Activated T-cell treated with anti-CD3 and anti-CD28 coated beads, Interleukin-2, amount 50 U/mL, for 1 hour (primary cell): ENCODE measurements around the gene ELL2.
"Not testable (repeated sequence)": the region's sequence is repeated elsewhere in the genome, so short reads cannot be mapped to it uniquely, and the experiment has no call there.

ENCODE experiments used
- DNase-seq: peaks from one replicate; pipeline ENCODE4 v3.0.0-alpha.2; 2020

ELL2 gene

DNA sequence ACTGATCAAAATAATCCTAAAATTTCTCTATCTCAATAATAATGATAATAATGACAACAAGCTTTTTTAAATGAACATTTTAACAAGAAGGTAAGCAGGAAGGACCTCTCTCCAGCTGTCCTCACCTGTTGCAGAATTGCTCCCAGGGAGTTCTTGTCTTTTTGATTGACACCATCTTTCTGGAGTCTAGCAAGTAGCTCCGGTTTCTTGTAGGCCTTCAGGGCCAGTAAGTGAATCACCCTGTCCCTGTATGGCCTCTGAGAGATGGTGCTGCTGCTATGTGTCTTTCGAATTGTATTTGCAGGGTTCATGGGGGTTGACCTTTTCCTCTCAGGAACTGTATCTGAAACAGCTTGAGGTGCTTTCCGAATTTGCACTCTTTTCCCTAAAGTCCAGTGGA, 55.3 kb downstream of the ELL2 start:
- DNase-seq = not testable (repeated sequence)

DNA sequence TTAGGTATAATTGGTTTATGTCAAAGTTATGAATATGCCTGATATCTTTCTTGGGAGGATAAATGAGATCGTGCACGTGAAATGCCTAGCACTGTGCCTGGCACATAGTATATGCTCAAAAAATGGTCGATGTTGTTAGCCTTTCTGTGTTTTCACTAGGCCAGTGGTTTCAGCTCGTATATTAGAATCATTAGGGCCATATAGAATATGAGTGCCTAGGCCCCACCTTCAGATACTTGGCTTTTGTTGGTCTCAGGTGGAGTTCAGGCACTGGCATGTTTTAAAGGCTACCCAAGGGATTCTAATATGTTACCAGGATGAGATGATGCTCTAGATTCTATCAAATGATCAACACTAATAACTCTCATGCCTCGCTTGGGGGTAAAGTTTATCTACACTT, 56.8 kb downstream of the ELL2 start:
- DNase-seq = no peak

DNA sequence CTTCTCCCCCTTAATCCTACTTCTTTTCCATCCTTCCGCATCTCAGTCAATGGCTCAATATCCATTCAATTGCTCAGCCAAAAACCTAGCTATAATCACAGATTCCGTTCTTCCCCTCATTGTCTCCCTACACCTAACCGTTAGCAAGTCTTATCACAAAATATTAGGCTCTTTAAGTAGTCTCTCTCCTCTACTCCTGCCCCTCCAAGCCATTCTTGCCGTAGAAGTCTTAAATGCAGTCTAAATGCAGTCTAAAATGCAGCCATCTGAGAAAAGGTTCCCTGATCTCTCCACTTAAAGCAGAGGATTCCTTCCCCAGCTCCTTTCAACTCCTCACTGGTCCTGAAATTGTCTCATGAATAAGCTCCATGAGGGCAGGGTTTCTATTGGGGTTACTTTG, 57.8 kb downstream of the ELL2 start:
- DNase-seq = no peak

DNA sequence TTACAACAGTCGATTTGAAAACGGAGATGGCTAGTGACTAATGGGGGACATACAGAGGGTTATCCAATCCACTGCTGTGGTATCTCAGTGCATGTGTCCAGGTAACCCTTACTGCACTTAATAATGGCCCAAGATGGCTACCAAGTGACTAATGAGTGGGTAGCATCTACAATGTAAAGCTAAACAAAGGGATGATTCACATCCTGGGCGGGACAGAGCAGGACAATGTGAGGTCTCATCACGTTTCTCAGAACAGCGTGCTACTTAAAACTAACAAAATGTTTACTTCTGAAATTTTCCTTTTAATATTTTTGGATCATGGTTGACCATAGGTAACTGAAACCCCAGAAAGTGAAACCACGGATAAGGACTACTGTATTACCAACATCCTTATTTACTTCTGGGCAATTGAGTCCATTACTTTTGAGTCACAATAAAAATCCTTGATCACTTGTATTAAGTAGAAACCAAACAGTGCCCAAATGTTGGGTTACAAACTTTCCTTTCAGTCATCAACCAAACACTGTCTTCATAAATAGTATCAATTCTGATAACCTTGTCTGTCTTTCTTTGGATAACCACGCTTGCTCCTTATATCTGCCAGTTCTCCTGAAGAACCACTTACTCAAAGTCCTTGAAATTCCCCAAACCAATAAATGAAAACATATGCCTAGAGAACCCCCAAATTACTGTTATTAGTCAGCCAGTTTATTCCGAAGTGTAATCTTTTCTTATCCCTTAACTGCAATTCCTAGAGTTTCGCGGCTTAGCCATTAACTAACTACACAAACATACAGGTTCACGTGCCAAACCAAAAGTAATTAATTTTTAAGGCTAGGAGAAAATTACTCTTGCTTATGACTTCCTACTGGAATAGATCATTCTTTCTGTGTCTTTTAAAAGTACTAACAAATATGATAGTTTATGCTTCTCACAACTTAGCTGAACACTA, 59.7 kb downstream of the ELL2 start:
- DNase-seq = no peak

DNA sequence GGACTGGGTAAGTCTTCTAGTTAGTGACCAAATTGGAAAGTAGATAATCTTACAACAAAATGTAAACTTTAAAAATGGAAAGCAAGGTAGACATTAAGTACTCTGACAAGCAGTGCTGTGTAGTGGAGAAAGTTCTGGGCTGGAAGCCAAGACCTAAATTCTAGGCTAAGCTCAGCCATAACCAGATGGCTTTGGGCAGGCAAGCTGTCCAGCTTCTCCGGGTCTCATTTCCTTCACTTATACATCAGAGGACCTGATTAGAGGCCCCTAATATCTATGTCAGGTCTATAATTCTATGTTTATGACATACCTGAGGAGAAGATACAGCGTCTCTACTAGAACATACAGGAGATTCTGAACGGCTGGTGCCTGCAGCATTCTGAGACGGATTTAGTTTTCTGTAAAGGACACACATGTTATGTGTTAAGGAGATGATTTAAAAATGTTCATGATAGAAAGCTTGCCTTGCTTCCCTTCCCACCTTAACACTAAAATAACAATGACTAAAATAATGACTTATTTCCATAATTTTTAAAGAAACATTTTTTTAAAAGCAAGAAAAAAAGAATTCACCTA, 61.2 kb downstream of the ELL2 start:
- DNase-seq = no peak

DNA sequence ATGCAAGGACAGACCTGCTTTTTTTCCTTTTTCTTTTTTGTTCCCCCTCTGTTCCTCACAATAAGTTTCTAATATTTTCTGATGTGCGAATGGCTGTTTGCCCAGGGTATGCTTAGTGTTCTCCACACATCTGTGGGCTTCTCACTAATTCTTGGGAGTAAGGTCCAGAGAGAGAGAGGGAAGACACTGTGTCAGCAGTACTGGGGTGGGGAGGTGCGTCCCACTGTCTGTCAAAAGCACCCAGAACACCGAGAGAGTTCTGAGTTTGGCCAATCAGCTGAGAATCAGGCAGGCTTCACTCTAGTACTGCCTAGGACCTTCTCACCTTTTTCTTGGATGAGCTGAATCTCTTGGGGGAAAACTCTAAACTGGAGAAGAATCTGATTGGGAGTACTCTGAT, 61.8 kb downstream of the ELL2 start:
- DNase-seq = no peak

DNA sequence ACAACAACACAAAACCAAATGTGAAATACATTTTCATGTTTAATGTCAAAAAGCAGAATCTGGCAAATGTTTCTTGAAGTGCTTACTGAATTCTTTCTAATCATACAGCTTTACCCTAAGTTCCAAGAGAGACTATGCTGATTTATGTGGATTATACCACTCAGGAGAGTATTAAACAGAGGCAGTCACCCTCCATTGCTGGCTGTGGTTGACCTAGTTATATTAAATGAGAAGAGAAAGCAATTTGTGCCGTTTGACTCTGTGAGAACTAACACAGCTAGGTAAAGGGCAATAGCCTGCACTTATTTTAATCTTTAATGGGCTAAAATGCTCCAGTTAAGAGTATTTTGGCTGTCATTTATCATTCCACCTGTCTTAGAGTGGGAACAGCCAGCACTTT, 62.6 kb downstream of the ELL2 start:
- no peak for DNase-seq

DNA sequence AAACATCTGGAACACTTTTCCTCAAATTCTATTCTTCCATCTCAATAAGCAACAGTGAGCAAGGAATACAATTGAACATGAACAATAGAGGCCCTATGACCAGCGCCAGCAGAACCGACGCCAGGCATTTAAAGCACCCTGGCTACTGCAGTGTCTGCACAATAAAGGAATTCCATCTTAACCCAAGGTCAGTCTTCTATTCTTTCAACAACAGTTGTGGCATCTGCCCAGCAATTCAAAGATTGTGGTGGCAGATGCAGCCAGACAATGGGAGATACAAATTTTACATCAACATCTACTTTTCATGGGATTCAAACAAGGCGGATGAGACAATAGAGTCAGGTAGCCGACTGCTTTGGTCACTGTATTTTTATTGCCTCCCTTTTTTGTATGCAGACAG, 65.9 kb downstream of the ELL2 start:
- DNase-seq = no peak

DNA sequence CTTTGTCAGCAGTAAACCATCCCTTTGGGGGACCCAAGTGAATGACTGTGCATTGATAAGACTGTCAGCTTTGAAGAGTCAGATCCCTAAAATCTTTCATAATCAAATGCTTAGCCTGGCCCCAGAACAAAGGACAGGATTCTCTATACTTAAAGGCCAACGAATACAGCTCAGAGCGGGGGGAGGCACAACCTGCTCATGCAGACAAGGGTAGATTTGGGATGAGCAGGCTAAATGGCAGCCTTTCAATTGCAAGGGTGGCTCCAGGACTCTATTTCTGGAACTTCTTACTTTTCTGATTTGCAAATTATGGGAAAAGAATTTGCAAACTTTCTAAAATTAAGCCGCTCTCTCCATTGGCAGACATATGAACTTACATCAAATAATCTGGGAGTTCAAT, 66.4 kb downstream of the ELL2 start:
- DNase-seq = no peak

DNA sequence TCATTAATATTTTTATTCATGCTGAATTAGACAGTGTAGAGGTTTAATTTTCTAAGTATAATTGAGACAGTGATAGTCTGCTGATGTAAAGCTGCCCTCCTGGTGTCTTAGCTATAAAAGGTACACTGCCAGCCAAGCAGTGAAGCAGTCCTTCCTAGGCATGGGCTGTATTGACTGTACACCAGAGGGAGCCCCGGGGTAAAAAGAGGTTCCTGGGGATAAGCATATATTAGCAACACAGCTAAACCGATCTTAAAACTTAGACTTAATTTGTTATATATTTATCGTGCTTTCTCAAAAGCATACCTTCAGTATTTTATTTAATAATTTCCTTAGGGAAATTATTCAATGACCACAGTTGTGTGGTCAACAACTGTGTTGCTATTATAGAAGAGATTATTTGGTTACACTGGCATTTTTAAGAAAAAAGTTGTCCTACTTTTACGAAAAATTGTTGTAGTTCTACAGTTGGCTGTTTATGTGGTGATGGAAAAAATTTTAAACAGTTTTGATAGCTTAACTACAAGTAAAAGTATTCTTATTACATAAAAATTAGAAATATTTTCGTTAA, 68.8 kb downstream of the ELL2 start:
- no peak for DNase-seq

DNA sequence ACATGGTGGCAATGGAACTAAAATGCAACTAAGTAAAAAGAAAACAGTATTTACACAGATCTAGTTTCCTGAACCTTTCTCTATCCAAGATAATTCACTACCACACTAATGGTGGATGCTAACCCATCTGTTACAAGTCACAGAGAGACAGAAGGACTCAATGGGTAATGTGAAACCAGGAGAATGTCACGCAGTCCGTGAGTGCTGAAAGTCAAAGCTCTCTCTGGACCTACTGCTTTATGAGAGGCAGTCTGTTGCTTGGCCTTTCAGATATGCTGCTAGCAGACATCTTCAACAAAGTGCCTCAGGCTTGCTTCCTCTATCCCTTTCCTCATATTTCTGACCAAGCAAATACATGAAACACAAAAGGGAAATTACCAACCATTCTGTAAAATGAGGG, 70.2 kb downstream of the ELL2 start:
- no peak for DNase-seq

DNA sequence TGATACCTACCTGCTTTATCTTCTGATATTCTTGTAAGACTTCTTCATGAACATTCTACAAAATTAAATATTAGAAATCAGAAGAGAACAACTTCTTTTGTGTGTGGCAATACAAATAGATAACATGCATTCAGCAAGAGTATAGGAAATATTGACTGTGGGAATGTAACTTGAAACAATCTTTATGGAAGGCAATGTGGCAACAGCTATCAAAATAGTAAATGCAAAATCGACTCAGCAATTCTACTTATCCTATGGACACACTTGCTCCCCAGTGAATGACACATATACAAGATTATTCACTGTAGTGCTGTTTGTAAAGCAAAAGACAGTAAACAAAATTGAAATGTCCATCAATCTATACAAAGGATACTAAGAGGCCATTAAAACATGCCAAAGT, 72.6 kb downstream of the ELL2 start:
- DNase-seq = no peak

DNA sequence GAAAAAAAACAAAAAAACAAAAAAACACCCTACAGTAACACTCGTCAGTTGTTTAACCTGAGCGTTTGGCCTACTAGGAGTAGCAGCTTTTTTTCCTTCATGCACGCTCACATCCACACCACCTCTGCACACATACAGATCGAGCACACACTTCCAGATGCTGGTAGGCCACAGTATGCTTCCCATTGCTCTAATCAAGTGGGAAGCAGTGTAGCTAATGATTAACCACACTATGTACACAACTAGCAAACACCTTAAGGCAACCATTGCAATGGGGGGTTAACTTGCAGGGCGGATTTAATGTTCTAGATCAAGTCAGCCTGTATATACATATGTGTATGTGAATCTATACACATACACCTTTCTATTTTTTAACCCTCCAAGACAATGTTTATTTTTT, 73.7 kb downstream of the ELL2 start:
- DNase-seq = no peak

DNA sequence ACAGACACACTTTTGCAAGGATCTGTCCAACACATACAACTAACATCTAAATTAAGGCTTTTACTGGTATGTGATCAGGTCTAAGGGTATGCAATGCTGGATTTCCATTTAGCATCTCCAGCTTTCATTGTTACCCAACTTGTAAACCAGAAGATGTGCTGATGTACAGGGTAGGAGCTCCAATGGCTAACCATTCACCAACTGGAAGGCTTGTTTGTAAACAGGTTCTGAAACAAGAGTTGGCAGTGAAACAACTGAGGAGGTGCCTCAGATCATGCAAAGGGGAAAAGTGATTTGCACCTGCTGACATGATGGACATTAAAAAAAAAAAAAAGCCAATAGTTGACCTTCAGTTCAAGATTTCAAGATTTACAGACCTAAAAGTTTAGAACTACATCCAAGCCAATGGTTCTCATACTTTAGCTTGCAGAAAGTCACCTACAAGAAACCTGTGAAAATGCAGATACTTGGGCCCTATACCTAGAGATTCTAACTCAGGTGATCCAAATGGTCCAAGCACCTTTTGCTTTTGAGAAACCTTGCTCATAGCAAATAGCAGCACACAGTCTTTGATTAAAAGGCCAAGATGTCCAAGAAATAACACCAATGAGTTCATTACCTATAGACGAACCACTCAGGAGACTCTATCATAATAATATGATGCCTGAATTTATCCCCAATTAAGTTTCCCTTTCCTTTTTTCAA, 75.2 kb downstream of the ELL2 start:
- DNase-seq = no peak

DNA sequence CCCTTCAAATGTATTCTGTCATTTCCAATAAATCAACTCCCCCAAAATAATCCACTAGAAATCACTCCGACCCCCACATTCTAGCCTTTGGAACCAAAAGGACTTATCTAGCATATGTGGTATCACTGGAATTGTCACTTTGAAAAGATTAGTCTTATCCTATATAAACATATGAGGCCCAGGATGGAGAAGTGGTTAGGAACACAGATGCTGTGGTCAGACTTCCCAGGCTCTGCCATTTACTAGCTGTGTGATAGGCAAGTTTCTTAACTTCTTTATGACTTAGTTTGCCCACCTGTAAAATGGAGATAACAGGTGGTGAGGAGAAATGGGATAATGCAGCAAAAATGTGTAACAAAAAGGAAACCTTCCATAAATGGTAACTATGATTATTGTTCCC, 77.1 kb downstream of the ELL2 start:
- no peak for DNase-seq

DNA sequence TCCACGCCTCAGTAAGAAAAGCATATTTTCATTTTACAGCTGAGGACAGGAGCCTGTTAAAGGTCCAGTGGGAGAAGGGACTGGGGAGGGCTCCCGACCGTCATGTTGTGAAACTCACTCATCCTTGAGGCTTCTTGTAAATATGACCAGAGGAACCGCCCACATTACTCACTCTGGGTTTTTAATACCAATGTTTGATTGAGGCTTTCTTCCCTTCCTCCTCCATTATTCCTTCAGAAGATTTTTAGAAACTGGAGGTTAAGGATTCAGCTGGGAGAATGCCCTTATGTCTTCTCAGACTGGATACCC, 77.7 kb downstream of the ELL2 start:
- DNase-seq = no peak

DNA sequence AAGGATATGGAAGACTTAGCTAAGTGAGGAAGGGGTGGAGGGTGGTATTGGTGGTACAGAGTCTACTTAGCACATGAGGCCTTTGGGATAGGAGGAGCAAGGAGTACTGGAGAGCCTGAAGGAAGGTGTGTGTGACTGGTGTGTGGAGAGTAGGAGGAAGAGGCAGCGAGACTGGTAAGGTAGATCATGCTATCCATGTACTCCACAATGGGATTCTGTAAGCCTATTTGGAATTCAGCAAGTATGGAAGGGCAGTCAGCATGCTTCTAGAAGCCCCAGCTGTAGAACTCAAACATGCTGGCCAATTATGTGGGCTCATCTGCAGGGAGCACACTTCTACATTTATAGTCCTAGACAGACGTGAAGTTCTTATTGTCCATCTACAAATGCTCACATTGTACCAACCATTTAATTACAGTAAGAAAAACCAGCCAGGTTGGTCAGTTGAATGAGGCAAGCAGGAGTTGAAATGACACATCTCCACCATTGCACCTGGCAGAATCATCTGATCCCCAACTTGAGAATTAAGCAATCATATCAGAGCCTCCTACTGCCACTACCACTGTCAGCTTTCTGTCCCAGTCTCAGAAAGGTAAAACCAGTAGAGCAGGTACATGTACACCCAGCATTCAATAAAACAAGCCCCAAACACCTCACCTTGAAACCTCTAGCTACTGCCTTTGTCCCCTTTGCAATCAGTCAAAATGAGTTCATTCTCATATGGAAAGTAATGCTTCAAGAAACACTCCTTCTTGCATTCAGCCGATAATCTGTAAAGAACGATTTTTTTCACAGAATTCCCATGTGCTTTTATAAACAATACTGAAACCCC, 78.2 kb downstream of the ELL2 start:
- DNase-seq = no peak

DNA sequence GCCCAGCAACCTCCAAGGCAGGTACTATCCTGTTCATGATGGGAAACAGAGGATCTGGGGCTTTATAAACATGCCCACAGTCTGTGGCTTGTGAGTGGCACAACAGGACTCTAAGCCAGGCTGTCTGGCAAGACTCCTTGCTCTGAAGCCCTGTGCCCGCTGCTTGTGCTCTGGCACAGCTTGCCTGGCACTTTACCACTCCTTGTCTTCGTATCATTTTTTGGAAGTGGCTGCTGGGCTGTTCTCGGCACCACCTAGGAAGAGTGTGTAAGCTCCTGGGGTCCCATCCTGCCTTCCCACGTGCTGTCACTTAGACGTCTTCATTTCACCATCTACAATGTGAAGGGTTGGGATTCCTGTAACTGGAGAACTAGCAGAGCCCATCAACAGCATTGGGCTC, 79.8 kb downstream of the ELL2 start:
- no peak for DNase-seq

DNA sequence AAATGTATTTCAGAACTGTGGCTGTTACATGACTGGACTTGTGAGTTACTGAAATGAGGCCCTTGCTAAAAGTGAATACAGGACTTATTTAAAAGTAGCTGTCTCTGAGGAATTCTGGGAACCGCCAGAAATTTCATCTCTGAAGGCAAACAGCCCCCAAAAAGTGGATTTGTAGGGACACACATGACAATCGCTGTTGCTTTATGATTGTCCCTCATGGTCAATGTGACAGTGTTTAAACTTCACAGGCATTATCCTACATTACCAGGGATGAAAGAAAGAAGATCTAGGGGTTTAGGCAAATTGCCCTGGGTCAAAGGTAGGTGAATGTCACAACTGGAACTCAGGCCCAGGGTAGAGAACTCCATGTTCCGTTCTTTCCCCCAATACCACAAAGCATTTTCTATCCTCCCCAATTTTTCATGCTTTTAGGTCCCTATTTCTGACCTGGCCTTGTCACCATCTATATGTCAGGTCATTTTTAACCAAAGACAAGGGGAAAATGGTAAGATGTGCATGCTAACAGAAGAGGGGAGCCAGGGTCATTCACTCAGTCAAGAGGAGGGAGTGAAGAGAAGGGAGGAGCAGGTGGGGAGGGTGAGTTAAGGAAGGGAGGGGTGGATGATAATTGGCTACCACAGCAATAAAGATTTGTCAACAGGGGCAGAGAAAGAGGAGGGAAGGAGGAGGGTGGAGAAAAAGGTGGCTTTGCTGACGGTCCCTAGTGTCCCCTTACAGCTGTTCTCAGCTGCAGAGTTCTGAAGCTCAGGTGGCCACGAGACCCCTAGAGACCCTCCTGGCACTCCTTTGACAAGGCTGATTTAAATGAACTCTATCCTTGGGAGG, 81.3 kb downstream of the ELL2 start:
- DNase-seq = no peak

DNA sequence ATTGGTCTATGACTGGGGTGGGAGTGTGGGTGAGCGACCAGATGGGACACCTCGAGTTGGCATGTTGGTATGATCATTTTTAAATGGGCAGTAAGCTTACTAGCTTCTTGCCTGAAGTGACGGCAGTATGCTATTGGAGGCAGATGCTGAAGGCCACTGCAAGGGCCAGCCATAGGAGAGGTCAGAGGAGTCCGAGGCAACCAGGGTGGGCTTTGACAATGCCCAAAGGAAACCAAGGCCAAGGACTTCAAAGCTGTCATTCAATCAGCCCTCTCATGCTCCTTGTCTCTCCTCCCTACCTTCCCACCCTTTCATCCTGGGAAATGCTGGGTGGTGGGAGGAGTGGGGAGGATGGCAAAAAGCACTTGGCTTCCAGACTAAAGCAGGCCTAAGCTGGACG, 82.0 kb downstream of the ELL2 start:
- DNase-seq = no peak

DNA sequence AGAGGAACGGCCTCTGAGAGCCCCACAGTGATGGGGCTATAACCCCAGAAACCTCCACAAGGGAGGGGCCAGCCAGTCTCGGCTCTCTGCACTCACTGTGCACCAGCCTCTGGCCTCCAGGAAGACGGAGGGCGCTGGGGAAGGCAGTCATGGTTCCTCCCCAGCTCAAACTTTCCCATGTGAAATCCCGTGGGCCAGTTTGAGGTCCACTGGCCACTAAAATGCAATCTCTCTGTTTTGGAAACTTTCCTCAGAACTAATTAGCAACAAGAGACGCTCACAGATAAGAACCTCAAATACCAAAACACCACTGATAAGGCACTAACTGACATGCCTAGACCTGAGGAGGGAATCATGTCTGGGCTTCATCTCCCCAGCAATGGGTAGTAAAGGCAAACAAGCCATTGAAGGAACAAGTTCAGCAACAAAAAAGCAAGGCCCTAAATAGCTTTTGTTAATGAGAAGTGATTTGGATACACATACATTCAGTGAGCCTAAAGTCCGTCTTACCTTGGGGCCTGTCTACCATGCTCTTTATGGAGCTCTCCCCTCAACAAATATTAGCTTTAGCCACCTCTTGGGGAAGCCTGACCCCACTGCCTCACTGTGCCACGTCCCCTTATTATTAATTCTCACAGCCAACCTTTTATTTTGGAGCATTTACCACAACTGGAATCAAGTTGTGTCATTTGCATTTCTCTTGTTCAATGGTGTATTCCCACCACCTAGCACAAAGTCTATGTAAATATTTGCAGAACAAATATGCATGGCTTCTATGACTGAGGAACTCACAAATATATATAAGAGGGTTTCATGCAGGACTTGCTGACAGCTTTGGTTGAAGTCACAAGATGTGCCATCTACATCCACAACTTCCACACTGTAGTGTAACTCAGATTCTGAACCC, 83.0 kb downstream of the ELL2 start:
- DNase-seq = no peak
